GM19372 (cell line): ENCODE data around the gene MAP2K2.
"Not testable (repeated sequence)": the region's sequence is repeated elsewhere in the genome, so short reads cannot be mapped to it uniquely, and the experiment has no call there.

Experiments
- ATAC-seq: cut with Tn5 transposase; IDR thresholded peaks from one replicate; pipeline ENCODE4 v1.9.1; 2021; ENCODE audit warnings: mild to moderate bottlenecking, low read depth, moderate library complexity; ENCODE audit not compliant: unreplicated experiment

MAP2K2 gene

DNA sequence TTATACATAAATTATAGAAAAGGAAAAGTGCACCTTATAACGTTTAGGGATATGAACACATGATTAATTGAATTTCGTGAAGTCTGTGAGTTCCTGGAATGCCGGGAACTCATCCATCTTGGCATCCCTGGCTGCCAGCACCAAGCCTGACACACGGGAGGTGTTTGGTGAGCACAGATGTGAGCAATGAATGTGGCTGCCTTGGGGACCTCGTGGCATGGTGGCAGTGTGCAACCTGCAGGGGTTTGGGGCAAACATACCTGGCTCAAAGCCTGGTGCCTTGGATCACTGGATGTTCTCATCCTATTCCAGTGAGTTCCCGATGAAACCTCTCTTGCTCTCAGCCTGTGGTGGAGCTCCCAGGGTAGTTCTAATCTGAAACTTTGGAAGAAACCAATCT, 10.4 kb upstream of the MAP2K2 start:
- no peak for ATAC-seq

DNA sequence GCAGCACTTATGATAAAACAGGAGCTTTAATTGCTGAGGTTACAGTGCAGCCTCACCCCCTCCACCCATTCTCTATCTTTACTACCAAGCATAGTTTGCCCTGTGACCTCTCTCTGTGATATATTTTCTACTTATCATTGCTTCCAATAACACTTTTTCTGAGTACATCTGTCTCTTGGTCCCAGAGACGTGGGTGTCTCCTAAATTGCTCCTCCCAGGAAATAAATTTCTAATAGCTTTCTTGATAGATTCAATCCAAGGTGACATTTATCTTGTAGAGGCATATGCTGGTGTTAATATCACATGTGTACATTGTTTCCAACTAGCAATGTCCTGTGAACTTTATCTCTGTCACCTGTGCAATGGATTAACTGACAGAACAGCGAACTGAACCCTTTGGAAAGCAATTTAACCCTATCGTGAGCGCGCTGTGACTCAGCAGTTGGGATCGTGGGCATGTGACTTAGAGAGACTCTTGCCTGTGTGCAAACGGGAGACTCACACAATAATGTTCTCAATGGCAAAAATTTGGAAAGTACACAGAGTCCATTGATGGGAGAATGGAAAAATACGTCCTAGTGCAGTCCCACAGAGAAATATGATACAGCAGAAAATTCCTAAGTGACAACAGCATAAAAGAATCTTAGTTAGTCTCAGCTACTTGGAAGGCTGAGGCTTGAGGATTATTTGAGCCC, 7.0 kb upstream of the MAP2K2 start:
- no peak for ATAC-seq

DNA sequence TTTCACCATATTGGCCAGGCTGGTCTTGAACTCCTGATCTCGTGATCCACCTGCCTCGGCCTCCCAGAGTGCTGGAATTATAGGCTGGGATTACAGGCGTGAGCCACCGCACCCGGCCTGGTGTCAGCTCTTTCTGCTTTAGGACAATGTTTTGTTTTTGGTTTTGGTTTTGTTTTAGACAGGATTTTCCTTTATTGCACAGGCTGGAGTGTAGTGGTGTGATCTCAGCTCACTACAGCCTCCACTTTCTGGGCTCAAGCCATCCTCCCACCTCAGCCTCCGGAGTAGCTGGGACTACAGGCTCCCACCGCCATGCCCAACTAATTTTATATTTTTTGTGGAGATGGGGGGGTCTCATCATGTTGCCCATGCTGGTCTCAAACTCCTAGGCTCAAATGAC, 5.1 kb upstream of the MAP2K2 start:
- not testable (repeated sequence) for ATAC-seq

DNA sequence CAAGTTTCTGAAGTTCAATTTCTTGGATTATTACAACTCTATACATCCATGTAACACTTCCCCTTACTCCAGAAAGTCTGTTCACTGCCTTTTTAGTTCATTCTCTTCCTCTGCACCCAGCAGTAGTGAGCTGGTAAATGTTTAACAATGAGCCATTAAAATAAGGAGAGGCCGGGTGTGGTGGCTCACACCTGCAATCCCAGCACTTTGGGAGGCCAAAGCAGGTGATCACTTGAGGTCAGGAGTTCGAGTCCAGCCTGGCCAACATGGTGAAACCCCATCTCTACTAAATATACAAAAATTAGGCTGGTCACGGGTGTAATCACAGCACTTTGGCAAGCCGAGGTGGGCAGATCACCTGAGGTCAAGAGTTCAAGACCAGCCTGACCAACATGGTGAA, 3.4 kb upstream of the MAP2K2 start:
- ATAC-seq: not testable (repeated sequence)

DNA sequence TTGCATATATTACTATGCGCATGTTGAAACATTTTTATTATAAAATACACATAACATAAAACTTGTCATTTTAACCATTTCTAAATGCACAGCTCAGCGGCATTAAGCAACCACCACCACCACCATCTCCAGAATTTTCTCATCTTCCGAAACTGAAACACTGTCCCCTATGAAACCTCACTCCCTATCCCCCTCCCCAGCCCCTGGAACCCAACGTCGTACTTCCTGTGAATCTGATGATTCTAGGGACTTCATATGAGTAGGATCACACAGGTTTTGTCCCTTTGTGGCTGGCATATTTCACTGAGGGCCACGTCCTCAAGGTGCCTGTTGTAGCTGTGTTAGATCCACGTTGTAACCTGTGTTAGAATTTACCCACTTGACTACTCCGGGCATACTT, 716 bp upstream of the MAP2K2 start:
- ATAC-seq: no peak

DNA sequence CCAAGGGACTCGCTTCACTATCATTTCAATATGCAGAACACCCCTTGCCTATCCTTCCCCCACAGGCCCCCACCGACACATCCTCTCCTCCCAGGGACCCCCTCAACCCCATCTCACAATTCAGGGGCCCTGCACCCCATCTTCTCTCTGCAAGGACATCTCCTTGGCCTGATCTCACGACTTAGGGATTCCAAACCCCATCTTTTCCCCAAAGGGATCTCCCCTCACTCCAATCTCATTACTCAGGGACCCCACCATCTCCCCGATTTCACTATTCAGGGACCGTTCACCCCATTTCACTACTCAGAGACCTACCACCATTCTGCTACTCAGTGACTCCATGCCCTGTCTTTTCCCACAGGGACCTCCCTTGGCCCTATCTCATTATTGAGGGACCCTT, 1.4 kb downstream of the MAP2K2 start:
- no peak for ATAC-seq

DNA sequence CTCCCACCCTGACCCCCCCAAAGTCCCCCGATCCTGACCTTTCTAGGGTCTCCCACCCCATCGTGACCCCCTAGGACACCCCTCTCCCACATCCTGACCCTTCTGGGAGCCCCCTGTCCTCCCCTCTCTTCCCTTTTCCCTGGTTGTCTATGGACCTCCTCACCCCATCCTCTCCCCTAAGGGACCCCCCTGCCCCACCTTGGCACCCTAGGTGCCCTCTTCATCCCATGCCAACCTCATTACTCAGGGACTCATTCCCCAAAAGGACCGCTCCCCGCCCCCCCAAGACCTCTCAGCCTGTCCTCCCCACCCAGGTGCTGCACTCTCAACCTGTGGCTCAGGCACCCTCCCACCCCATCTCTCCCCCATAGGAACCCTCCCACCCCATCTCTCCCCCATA, 2.1 kb downstream of the MAP2K2 start:
- ATAC-seq: no peak

DNA sequence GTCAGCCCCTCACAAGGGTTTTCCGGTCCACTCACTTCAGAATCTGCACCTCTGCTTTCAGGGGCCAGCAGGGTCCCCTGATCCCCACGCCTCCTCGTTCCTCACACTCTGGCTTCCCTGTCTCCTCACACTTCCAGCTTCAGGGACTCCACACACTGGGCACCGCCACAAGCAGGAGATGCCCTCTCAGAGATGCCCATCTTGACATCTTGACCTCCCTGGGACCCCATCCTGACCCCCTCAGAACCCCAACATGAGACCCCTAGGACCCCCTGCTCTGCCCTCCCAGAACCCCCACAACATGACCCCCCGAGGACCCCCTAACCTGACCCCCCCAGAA, 2.7 kb downstream of the MAP2K2 start:
- ATAC-seq: no peak

DNA sequence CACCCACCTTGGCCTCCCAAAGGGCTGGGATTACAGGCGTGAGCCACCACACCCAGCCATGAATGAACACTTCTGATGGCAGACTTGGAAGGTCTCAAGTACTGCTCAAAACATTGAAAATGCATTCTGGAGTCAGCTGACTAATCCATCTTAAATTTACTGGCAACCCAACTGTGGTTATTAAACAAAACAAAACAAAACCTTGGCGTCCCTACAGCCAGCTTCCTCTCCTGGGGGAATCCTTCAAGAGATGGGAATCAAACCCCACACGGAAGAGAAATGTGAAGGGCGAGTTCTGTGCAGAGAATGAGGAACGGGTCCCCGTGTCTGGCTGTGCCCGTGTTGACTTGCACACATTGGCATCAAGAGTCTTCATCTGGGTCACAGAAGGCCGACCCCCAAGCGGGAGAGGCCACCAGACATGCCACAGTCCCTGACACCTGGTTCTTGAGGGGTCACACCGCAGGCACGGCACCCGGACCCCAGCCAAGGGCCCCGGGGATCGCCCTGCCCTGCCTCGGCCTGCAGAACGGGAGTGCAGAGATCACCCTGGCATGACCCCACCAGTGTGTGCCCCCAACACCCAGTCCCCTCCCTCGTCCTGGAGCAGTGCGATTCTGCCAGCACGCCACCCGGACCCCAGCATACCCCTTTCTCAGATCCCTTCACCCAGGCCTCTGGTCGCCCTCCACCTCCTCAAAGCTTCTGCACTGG, 3.2 kb downstream of the MAP2K2 start:
- no peak for ATAC-seq

DNA sequence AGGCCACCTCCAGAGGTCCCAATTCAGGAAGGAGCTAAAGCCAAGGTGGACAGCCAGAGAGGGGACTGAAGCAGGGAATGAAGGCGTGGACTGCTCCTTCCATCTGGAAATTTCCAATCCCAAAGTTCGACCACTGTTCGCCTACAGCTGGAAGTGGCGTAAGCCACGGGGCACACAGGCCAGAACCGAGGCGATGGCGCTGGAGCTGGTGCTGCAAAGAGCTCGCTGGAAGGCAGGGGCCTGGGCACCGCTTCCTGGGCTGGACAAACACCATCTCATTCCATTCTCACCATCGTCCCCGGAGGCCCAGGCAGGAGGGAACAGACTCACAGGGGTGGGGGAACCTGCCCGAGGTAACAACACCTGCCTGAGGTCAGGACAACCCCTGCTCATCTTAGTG, 4.2 kb downstream of the MAP2K2 start:
- ATAC-seq: no peak

DNA sequence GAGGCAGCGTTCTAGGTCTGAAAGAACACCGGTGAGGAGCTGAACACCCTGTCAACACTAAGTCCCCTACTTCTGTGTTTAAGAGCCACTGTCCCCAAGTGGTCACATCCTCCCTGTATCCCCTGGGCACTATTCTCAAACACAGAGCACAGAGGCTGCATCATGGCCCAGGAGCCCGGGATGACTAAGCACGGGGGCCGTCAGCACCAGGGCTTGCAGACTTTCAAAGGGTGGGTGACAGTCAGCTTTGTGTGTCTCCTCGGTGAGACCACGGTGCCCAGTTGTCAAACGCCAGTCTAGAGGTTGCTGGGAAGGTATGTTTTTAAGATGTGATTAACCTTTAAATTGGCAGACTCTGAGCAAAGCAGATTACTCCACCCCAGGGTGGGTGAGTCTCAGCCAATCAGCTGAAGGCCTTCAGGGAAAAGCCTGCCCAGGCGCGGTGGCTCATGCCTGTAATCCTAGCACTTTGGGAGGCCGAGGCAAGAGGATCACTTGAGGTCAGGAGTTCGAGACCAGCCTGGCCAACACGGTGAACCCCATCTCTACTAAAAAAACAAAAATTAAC, 8.0 kb downstream of the MAP2K2 start:
- ATAC-seq: no peak

DNA sequence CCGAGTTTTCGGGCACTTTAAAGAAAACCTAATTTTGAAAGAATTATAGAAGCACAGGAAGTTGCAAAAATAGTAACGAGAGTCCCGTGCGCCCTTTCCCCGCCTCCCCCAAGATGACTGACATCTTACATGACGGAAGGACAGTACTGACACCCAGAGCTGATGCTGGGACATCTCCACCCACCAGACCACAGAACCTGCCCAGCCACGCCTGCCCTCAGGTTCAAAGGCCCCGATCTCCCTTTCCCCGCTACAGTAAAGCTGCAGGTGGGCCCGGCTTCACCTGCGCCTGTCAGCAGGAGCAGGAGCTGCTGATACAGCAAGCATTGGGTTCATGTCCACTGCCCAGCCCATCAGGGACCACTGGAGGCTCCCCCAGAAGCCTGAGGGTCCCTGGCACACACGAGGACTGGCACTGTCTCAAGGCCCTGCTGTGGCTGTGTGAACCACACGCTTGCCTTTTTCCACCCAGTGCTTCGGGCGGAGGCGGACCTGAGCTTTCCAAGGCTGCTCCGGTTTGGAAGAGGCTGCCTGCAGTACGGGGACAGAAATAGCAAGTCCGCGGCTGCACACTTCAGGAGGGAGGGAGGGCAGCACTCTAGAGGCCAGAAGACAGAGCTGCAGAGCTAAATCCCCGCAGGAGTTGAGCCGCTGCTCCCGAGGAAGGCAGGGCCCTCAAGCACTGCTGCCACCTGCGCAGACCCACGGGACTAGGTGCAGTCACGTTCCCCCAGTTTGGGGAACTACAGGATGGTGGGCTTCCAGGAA, 8.7 kb downstream of the MAP2K2 start:
- ATAC-seq: no peak

DNA sequence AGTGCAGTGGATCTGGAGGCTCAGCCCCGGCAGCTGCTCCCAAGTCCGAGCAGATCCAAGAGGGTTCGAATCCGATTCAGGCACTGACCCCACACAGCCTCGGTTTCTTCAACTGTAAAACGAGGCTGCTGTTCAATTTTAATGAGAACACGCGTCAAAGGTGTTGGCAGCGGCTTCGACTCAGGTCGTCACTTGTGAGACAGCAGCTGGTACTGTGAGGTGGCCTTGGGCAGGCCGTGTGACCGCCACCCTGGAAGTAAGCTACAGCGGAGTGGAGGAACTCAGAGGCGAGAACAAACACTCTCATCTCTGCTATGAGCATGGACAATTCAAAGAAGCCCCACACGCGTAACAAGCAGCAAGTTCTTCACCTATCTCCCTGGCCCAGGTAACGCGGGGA, 9.7 kb downstream of the MAP2K2 start:
- no peak for ATAC-seq

DNA sequence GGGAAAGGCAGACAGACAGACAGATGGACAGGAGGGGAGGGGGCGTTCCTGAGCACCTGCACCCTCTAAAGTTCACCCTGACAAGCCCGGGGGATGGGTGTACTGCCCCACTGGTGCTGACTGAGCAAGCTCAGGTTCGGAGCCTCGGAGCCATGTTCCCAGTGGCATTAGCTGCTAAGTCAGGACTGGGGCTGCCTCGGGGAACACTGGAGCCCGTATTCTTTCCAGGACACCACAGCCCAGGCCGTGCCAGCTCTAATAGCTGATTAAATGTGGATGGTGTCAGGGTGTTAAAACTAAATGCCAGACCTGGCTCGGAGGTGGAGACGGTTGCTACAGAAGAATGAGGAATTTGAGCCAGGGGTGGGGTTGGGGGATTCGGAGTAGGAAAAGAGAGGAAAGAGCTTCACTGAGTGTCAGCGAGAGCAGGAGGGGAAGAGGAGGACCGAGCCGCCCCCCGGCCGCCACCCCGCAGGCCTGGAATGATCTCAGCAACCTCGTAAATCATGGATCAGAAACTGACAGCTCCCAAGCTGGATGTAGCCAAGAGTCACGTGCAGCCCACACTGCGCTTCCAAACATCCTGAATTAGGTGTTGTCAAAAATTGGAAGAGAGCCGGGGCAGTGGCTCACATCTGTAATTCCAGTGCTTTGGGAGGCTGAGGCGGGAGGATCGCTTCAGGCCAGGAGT, 10.4 kb downstream of the MAP2K2 start:
- ATAC-seq: no peak

DNA sequence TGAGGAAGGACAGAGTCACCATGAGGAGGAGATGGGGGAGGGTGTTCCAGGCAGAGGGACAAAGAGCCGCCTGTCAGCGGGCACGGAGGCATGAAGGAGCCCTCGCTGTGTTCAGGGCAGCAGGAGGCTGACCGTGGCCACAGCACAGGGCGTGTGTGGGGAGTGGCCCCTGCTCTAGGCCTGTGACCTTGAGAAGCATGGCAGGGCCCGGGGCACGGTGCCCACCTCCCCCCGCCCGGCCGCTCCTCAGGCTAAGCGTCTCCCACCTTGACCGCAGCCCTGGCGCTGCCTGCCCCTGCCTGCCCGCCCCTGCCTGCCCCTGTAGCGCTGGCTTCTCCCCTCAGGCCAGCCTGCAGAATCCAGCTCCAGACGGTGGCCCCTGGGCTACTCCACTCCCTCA, 11.6 kb downstream of the MAP2K2 start:
- ATAC-seq: no peak

DNA sequence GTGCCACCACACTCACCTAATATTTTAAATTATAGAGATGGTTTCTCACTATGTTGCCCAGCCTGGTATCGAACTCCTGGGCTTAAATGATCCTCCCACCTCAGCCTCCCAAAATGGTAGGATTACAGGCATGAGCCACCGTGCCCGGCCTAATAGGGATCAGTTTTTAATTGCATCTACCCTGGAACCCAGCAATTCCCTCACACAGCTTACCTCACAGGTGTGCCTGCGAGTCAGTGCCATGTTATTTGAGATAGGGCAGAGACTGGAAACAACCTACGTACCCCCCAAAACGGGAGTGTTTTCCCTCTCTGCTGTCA, 14.3 kb downstream of the MAP2K2 start:
- no peak for ATAC-seq

DNA sequence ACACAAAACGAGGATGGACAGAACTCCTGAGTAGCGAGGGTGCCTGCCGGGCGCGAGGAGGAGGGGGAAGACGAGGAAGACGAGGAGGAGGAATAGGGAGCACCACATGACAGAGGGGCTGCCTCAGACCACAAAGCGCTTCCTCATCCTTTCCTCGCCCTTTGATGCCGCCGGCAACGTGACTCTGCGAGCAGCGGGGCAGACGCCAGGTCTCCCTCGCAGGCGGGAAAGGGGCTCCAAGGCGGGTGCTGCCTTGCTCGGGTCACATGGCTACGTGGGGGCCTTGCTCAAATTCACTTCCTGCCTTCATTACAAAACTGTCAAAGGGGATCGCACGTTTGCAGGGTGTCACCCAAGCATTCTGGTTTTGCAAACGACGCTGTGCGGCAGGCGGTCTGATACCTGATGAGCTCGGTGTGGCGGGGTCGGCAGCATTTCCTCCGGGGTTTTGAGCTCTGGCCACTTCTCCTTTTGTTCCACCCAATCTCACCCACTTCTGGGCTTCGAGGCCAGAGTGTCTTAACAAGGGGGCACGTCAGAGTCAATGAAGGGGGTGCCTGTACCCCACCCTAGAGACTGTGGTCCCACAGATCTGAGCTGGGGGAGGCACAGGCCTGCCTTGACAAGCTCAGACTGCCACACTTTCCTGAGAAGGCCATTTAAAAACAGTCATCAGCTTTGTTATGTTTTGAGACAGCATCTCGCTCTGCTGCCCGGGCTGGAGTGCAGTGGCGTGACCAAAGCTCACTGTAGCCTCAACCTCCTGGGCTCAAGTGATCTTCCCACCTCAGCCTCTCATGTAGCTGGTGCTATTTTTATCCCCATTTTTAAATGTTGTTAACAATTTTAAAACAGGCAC, 14.9 kb downstream of the MAP2K2 start:
- peak; percentile 66 for ATAC-seq

DNA sequence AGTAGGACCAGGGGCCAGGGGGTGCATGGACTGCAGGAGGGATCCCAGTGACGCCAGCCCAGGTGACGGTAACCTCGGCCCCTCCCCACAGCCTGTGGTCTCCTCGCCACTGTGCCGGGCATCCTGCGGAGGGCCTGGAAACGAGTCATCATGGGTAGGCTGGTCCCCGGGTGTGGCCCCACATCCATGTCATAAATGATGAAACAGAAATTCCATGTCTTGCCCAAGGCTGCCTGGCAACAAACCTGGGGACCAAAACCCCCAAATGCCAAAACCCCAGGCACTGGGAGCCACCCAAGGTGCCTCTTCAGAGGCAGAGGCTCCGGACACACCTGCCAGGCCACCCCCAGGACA, 20.9 kb downstream of the MAP2K2 start:
- ATAC-seq: no peak

DNA sequence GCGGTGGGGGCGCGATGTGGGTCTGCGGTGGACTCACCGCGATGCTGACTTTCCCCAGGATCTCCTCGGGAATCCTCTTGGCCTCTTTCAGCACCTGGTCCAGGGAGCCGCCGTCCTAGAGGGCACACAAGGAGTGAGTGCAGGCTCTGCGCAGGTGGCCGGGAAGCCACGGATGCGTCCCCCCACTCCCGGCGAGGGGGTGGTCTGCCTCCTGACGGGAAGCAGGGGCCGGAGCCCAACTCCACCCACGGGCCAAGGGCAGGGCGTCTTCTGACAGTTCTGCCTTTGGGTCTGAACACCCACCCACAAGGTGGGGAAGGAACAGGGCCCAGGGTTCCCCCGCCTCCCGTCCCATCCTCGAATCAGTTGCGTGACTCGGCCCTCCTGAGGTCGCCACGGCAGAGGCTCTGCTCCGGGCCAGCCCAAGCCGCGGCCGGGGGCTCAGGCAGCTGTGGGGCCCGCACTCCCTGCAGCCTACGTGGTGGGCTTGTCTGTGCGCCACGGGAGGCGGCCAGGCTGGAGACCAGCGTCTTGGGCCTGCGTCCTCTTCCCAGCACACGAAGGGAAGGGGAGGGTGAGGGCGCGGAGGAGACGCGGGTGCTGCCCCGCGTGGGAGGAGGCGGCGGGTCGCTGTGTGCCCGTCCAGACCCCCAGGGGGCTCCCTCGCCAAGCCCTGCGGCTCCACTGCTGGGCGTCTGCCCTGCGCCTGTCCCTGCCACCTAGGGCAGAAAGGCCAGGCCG, 21.4 kb downstream of the MAP2K2 start:
- ATAC-seq: no peak

DNA sequence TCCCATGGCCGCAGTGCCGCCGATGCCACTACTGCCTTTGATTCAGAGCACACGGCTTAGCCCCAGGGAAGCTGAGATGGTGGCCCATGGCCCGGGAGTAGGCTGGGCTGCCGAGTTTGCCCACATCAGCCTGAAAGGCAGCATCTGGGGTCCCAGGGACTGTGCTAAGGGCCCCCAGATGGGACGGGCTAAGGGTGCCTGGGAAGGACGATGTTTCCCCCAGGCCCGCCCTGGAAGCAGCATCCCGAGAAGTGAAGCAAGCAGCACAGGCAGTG, 22.5 kb downstream of the MAP2K2 start:
- ATAC-seq: no peak
